Ovary (tissue), 3 donors: Measurements from ENCODE around the gene RTL1.

ENCODE experiments used
- EP300 ChIP-seq: sonication (generic); formaldehyde crosslinking; IDR thresholded peaks from one replicate; pipeline ENCODE4 v1.6.1; 2017; ENCODE audit warnings: antibody characterized with exemption
- TF ChIP-seq, protein P1 (sequence below), 3 donors: fragments of 450-650 bp in 2 of 3; fragments of 200-600 bp in 1 of 3; IDR thresholded peaks; one replicate each; pipeline versions ENCODE4 v1.5.1 to v1.8.0; 2016 to 2022; ENCODE audit warnings: antibody characterized with exemption in 3 of 3, mild to moderate bottlenecking in 1 of 3
- donor health status: DM: no; HTN: no; CAD: no.

DNA sequence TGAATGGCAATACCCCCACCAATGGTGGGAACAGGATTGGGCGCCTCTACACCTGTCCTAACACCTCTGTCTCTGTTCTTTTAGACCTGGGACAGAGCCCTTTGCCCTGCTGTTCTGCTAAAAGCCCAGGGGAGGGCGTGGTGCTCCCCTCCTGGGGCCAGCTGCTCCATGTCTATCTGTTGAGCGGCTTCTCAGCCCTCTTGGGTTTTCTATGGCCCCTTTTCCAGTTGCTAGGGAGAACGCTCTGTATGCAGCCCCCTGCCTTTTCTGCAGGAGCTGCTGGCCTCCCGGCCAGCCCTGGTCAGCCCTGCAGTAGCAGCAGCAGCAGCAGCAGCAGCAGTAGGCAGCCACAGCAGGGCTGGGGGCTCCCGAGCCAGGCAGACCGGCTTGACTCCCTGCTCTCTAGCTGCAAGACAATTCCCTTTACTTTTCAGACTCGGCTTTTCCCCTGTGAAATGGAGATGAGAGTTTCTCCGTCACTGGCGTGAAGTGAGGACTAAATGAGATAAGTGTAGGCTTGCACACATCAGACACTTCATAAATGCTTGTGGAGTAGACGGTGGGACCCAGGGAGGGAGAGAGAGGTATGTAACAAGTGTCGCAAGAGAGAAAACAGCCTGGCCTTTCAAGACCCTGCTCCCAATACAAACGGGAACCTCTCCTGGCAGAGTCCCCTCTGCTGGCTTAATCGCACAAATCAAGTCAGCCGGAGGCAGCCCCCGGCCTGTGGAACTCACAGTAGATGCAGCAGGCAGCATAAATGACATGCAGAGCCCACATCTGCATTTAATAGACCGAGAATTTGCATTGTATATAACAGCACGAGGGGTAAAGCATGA, 1.0 kb downstream of the RTL1 start:
- TF ChIP-seq, protein P1, sequence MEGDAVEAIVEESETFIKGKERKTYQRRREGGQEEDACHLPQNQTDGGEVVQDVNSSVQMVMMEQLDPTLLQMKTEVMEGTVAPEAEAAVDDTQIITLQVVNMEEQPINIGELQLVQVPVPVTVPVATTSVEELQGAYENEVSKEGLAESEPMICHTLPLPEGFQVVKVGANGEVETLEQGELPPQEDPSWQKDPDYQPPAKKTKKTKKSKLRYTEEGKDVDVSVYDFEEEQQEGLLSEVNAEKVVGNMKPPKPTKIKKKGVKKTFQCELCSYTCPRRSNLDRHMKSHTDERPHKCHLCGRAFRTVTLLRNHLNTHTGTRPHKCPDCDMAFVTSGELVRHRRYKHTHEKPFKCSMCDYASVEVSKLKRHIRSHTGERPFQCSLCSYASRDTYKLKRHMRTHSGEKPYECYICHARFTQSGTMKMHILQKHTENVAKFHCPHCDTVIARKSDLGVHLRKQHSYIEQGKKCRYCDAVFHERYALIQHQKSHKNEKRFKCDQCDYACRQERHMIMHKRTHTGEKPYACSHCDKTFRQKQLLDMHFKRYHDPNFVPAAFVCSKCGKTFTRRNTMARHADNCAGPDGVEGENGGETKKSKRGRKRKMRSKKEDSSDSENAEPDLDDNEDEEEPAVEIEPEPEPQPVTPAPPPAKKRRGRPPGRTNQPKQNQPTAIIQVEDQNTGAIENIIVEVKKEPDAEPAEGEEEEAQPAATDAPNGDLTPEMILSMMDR (IDR thresholded peaks at IDR 0.05) = no peak
- no peak for TF ChIP-seq EP300
